ENCODE measurements around the gene SLC39A11.

GRCh38 chr17:72991651-72992050 is 100.8 kb downstream of the SLC39A11 start:
- no peak for TF ChIP-seq NR2F2 (IDR thresholded peaks at IDR 0.05)
- no peak for TF ChIP-seq CTCF (IDR thresholded peaks at IDR 0.05; ENCODE audit: low read depth, low read length, missing input control)
- no peak for TF ChIP-seq JUND (IDR thresholded peaks at IDR 0.05)
- no peak for TF ChIP-seq ATF3 (IDR thresholded peaks at IDR 0.05)
- no peak for TF ChIP-seq RAD21 (IDR thresholded peaks at IDR 0.05)
